ENCODE data around the gene MPHOSPH9. TPM values are rescaled to one million over a fixed set of nuclear protein-coding genes. Genes with fewer than 3 reads are reported as not detected.

The MPHOSPH9 gene
- total and polyA plus RNA-seq, 2 of the 4 experiments (the other 2 are of a cell fraction): 7.6 to 17.0 TPM

GRCh38 chr12:123165537-123165936 is 67.4 kb downstream of the MPHOSPH9 start:
- WGBS, 2 experiments (ENCODE audit: extremely low coverage in 2 of 2, insufficient read length in 1 of 2): no CpG with 5 or more reads among the region's 4 CpGs

More at GRCh38 chr12:123165537-123165936, 67.4 kb downstream of the MPHOSPH9 start:
- Histone ChIP-seq H2BK15ac (ENCODE audit: low read depth, low read length) (no peak overlapping the region), H3K9me3 (ENCODE audit: control insufficient read depth, insufficient read depth, low read length) (no peaks in the 10 kb centered on the region), H3K4me3 (ENCODE audit: insufficient read depth, low read depth, low read length) (no peak overlapping the region), H3K27me3 (ENCODE audit: control insufficient read depth, insufficient read depth, low read length) (no peaks in the 10 kb centered on the region), H3K27ac (ENCODE audit: insufficient read depth, low read length) (no peak overlapping the region), H3K79me1 (ENCODE audit: low read depth in 1 of 2, low read length in 2 of 2) (0 out of 4 replicates have a peak, but pooled peaks cover 0 to 4% of the 10 kb centered on the region in 2 experiments), H3K4ac (ENCODE audit: low read depth, low read length) (no peak overlapping the region), H2BK120ac (ENCODE audit: low read depth, low read length) (no peak overlapping the region), H2AK9ac (replicated peaks; ENCODE audit: low read depth, low read length, poor library complexity) (no peak overlapping the region), H4K20me1 (ENCODE audit: insufficient read depth, low read length) (no peaks in the 10 kb centered on the region), H4K91ac (ENCODE audit: insufficient read depth, low read depth, low read length) (no peak overlapping the region), H3K14ac (replicated peaks; ENCODE audit: low read depth, low read length) (no peak overlapping the region), H2AFZ (replicated peaks; ENCODE audit: low read length, poor library complexity) (no peak overlapping the region), H3K4me2 (ENCODE audit: low read depth, low read length) (no peak overlapping the region), H3K36me3 (ENCODE audit: control insufficient read depth, insufficient read depth, low read length) (peaks cover 11% of the 10 kb centered on the region), H2BK20ac (ENCODE audit: low read depth, low read length) (no peak overlapping the region), H3K56ac (ENCODE audit: extremely low read depth, insufficient read depth, low read length) (no peak overlapping the region), H3K9ac (ENCODE audit: low read depth, low read length) (no peak overlapping the region), H3K18ac (ENCODE audit: low read depth, low read length) (no peak overlapping the region), H2AK5ac (ENCODE audit: low read depth, low read length) (no peak overlapping the region), H3K9me1 (ENCODE audit: insufficient read depth, low read length) (peaks cover 3% of the 10 kb centered on the region; the same call in 1 of the 2 replicates), H4K8ac (ENCODE audit: low read depth in 2 of 2, low read length in 2 of 2) (no peak overlapping the region), H2BK5ac (ENCODE audit: low read depth, low read length, poor library complexity, severe bottlenecking) (no peak overlapping the region), H3K23ac (ENCODE audit: low read depth, low read length) (no peak overlapping the region), H4K5ac (ENCODE audit: low read depth, low read length) (no peak overlapping the region), H3K4me1 (ENCODE audit: control insufficient read depth, insufficient read depth, low read length) (no peaks in the 10 kb centered on the region)
- dilution Hi-C loops (cut with HindIII; ENCODE audit: low sequenced_read_pairs, unreplicated experiment): no loop called here
- no peak for ATAC-seq (ENCODE audit: low read depth)
- no peak for DNase-seq
- in situ Hi-C loops (cut with MboI; ENCODE audit: low sequenced_read_pairs): no loop called here
- intact Hi-C loops (cut with micrococcal nuclease): no loop called here
- ChIA-PET POLR2A (ENCODE audit: unreplicated experiment) (interaction anchor here (0.6 kb wide), 1 partner anchor 30 kb away, joined by 3 read pairs; no protein-coding TSS in a partner anchor), CTCF (no interaction called here)
- no peak for TF ChIP-seq RAD21 (IDR thresholded peaks at IDR 0.05; ENCODE audit: low read length)
- TF ChIP-seq CHD1 (IDR thresholded peaks at IDR 0.05; ENCODE audit: low read depth, low read length): no peak
- no peak for TF ChIP-seq MAFK (IDR thresholded peaks at IDR 0.05; ENCODE audit: low read depth, low read length)
- no peak for TF ChIP-seq SMC3 (IDR thresholded peaks at IDR 0.05; ENCODE audit: low read depth, low read length)
- no peak for TF ChIP-seq MAZ (IDR thresholded peaks at IDR 0.05; ENCODE audit: borderline replicate concordance, low read depth, low read length)
- no peak for TF ChIP-seq USF2 (IDR thresholded peaks at IDR 0.05; ENCODE audit: low read depth, low read length)
- no peak for TF ChIP-seq RCOR1 (IDR thresholded peaks at IDR 0.05; ENCODE audit: insufficient replicate concordance, low read length)
- no peak for TF ChIP-seq BHLHE40 (IDR thresholded peaks at IDR 0.05; ENCODE audit: low read depth, low read length)
- TF ChIP-seq FOS (IDR thresholded peaks at IDR 0.05; ENCODE audit: low read depth, low read length): no peak
- TF ChIP-seq, protein P1, sequence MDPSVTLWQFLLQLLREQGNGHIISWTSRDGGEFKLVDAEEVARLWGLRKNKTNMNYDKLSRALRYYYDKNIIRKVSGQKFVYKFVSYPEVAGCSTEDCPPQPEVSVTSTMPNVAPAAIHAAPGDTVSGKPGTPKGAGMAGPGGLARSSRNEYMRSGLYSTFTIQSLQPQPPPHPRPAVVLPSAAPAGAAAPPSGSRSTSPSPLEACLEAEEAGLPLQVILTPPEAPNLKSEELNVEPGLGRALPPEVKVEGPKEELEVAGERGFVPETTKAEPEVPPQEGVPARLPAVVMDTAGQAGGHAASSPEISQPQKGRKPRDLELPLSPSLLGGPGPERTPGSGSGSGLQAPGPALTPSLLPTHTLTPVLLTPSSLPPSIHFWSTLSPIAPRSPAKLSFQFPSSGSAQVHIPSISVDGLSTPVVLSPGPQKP (IDR thresholded peaks at IDR 0.05; ENCODE audit: borderline replicate concordance, low read depth, low read length): no peak
- TF ChIP-seq RFX5 (IDR thresholded peaks at IDR 0.05; ENCODE audit: low read depth, low read length): no peak
- no peak for TF ChIP-seq MXI1 (IDR thresholded peaks at IDR 0.05; ENCODE audit: borderline replicate concordance, low read depth, low read length)
- no peak for TF ChIP-seq NFE2L2 (IDR thresholded peaks at IDR 0.05; ENCODE audit: low read depth, low read length)
- no peak for TF ChIP-seq CEBPB (IDR thresholded peaks at IDR 0.05; ENCODE audit: low read depth, low read length)
- no peak for TF ChIP-seq POLR2A (IDR thresholded peaks at IDR 0.05; ENCODE audit: low read depth, low read length)
- no peak for TF ChIP-seq CTCF (conservative IDR thresholded peaks at IDR 0.05; ENCODE audit: low read depth, low read length)
- BruUV-seq (replicated peaks): no TSS peak

All from IMR-90 (cell line).